NCI-H2081 treated with DMSO at 0.1 percent for 48 hours (cell line): ENCODE data around the gene LETM1.

Experiments
- DNase-seq: peaks from one replicate; lab custom pipeline; 2025; lab: John Stamatoyannopoulos, UW

LETM1 gene

DNA sequence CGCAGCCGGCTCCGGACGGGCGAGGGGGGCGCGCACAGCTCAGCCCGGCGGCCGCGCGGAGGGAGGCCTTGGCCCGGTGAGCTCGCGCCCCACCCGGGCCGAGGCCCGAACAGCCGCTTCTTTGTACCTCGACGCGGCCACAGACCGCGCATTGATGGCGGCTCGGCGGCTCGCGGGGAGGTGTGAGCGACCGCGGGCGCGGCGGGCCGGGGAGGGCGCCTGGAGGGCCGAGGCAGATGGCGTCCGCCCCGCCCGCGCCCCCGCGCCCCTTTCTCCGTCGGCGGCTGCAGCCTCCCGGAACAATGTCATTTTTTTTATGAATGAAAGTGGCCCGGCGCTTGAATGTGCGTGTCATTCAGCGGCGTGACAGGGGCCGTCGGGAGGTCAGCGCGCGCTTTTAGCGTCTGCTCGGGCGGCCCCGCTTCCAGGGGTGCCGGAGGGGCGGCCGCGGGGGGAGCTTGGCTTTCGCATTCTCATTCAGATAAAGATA, 61.1 kb downstream of the LETM1 start:
- no peak for DNase-seq

- DNase-seq: no peak
These were observed 61.8 kb downstream of the LETM1 start for GRCh38 chr4:1793940-1794808.

- no peak for DNase-seq
These were observed 62.5 kb downstream of the LETM1 start for GRCh38 chr4:1793496-1793840.

GRCh38 chr4:1792832-1793495, 63.0 kb downstream of the LETM1 start, which contains the start of gene FGFR3:
Gene FGFR3, plus strand, starts transcription at chr4:1793293. Its CDS starts 642 bp downstream, at chr4:1793935.
- no peak for DNase-seq

DNA sequence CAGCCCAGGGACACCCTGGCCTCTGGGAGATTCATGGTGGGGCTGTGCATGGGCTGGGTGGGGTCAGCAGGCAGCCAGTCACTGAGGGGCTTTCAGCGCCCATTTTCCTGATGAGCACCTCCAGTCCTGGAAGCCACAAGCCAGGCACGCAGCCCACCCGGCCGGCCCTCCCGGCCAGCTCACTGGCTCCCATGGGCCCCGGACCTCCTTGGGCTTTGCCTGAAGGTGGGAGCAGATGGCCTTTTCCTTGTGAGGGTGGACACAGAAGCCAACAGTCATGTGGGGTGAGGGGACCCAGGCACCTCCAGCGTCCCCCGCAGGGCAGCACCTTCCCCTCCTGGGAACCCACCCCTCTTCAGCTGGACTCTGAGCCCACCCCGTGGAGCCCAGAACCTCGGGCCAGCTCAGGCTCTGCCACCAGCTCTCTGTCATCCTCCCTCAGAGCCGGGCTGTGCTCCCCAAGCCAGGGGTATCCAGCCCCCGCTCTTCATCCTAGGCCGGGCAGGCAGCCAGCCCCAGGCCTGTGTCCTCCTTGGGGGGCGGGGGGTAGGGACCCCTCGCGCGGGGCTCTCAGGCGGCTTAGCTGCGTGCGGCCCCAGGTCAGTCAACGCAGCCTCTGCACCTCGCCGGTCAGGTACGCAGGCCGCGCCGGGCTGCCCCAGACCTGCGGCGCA, 63.7 kb downstream of the LETM1 start:
- DNase-seq: no peak

DNA sequence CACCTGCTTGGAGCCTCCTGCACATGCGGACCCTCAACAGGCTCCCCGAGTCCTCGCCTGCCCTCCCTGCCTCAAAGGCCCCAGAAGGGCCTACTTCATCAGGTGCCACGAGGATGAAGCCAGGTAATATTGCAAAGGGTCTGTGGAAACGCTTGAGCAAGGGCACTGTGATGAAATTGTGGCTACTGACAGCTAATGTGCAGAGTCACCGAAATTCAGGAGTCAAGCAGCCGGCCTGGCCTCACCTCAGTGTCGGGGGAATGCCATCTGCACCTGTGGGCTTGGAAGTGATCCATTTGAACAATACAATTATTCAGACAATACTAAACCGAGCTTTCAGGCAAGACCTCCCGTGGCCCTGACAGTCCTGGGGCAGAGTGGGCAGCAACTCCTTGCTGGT, 66.0 kb downstream of the LETM1 start:
- no peak for DNase-seq

DNA sequence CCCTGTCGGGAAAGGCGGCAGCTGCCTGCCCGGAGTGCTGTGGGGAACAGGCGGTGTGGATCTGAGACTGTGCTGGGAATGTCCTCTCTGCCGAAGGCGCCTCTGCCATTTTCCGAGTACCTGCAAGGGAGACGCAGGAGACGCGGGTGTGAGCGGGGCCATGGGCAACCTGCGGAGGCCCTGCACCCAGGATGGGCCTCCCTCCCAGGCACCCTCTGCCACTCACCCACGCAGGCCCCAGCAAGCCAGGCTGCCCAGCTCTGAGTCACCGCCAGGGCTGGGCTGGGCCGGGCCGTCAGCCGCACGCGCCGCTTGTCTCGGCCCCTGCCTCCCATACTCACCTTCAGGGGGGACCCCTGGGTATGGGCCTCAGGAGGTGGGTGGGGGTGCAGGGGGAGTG, 66.4 kb downstream of the LETM1 start:
- DNase-seq: no peak

DNA sequence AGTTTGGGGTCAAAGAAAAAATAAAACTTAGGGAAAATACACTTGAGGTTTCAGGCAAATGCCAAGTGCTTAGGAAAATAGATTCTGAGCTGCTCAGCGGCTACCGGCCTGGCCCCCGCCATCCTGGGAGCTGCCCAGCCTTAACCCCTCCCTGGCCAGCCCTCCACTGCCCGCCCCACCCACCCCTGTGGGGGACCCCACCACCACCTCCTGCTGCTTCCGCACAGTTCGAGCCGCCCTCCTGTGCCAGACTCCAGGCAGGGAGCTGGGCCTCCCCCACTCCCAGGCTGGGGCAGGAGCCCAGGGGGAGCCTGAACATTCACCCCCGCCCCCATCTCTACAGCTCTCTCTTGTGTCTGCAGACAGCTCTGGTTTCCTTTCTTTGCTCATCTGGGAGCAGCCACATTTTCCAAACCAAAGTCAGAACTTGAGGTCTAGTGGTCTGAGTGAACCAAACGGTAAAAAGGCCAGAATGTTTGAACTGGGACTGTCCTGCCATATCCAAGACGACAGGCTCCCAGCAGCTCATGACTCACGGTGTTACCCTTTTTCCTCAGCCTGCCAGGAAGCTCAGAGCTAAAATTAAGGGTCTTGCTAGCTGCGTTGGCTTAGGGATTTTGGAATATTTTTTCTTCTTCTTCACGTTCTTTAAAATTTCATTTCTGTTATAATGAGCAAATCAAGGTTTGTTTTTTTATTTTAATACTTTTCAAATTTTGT, 67.5 kb downstream of the LETM1 start:
- no peak for DNase-seq

- DNase-seq: no peak
These were observed 68.4 kb downstream of the LETM1 start for GRCh38 chr4:1787411-1788077.

GRCh38 chr4:1786544-1787362, 69.2 kb downstream of the LETM1 start:
- no peak for DNase-seq

GRCh38 chr4:1785592-1785991, 70.4 kb downstream of the LETM1 start:
- DNase-seq: no peak

DNA sequence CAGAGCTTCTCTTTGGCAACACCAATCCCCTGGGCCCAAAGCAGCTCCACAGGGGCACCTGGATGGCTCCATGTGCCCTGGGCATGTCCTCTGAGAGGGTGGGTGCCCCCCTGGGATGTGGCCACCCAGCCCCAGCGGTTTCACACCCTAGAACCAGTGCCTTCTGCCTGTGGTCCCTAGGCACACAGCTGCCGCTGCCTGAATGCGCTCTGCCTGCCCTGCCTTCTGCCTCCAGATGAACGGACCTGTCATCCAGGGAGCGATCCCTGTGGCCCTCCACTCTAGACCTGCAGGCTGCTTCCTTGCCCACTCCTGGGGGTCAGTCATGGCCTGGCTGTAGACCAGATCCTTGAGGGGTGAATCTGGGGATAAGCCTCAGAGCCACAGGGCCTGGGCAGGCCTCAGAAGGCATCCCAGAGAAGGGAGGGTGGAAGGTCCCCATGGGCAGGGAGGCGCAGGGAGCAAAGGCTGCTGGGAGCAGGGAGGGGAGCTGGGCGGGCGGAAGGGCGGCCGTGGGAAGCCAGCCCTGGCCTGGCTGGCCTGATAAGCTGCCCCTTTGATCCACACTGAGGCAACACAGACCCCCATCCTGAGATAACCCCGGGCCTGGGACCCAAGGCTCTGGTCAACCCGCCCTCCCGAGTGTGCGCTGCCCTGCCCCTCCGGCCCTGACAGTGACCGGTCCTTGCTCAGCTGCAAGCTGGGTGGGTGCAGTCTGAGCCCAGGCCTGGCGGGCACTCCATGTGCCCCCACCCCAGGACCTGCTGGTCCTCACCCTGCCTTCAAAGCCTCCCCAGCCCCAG, 71.0 kb downstream of the LETM1 start:
- DNase-seq: no peak

- no peak for DNase-seq
These were observed 71.6 kb downstream of the LETM1 start for GRCh38 chr4:1784395-1784788.

DNA sequence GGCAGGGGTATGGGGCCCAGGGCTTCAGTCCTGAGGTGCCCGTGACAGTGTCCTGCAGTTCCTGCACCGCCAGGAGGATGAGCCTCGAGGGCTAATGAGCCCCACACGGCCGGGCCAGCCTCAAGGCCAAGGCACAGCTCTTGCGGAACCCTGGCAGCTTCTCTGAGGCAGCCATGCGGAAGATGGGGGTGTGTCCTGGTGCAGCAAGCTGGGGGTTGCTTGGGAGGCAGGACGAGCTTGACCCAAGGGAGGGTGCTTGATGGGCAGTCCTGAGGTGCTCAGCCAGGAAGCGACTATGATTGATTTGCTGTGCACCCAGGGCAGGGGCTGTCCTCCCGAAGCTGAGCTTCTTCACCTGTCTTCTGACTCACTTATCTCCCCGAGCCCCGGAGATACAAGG, 72.0 kb downstream of the LETM1 start:
- no peak for DNase-seq

GRCh38 chr4:1783015-1783414, 72.9 kb downstream of the LETM1 start:
- DNase-seq: no peak

DNA sequence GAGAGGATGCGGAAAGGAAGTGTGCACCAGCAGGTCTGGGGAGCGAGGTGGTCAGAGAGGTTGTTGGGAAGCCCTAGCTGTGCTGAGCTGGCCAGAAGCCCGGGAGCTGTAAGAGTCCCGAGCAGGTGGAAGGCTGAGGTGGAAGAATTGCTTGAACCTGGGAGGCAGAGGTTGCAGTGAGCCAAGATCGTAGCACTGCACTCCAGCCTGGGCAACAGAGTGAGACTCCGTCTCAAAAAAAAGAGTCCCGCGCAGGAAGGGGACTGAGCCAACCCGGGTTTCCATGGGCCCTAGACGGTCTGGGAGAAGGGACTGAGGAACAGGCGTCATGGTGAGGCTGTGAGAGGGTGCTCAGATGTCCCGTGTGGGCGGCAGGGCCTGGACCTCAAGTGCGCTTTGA, 75.5 kb downstream of the LETM1 start:
- DNase-seq: no peak

DNA sequence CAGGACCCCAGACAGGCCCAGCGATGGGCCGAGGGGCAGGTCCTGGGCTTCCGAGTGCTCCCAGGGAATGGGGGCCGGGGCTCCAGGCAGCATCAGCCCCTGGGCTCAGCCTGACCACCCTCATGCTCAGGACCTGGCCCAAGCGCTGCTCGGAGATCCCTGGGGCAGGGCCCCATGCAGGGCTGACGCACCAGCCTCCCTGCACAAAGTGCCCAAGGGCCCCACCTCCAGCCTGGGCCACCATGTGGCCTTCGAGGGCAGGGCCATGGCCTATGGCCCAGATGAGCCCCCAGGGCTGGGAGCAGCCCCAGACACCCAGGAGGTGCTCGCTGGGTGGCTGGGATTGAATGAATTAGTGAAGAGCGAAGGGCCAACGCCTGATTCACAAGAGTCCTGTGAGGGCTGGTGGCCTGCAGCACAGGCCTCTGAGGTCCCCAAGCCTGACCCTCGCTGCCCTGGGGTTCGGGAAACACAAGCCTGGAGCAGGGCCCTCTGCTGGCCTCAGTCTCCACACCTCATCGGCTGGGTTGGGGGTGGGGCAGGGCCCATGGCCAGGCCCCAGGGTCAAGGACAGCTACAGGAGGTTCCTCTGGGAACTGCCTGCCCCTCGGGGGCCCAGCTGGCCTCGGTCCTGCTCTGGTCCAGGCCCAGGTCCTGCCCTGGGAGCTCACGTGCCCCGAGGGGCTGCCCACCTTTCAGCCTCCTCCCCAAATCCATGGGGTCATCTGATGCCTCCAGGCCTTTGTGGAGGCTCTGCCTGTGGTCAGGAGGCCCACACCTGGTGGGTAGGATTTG, 76.2 kb downstream of the LETM1 start:
- no peak for DNase-seq

DNA sequence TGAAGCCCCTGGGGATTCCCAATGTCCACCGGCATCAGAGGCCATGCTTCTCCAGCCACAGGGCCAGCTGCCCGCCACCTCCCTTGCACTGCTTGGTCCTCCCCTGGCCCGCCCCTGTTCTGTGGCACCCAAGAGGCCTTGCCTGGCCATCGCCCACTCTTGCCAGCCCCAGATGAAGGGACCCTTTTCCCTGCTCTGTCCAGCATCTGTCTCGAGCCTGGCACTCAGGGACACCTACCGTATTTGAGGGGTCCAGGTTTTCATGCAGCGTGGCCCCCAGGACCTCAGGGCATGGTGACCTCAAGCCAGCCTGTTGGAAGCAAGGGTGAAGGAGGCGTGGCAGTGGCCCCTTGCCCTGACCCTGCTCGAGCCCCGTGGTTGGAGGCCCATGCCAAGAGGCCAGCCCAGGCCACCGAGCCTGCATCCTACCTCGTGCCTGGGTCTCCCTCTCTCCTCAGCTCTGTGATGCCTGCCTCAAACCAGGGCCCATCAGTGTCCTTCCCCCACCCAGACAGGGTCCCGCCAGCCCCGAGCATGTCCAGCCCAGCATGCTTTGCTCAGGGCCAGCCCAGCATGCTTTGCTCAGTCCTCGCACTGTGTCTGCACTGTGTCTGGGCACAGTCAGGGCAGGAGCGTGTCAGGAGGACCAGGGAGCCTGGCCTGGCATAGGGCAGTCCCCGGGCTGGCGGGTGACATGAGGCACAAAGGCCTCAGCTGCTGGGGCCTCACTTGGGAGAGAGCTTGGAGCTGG, 77.1 kb downstream of the LETM1 start:
- DNase-seq: no peak
